Gastroesophageal sphincter (tissue), 3 donors: ENCODE measurements around the gene CDRT4.

Experiments used
- CTCF ChIP-seq, 4 experiments: fragments of 200-600 bp in 2 of 4; fragments of 450-650 bp in 2 of 4; sonication (generic) in 1 of 4; IDR thresholded peaks; one replicate each; pipeline ENCODE4 v1.5.1; 2017 to 2019; ENCODE audit warnings: antibody characterized with exemption in 4 of 4, mild to moderate bottlenecking in 2 of 4, moderate library complexity in 2 of 4
- EP300 ChIP-seq: sonication (generic); formaldehyde crosslinking; IDR thresholded peaks from one replicate; pipeline ENCODE4 v1.6.1; 2017; ENCODE audit warnings: antibody characterized with exemption, mild to moderate bottlenecking
- POLR2A ChIP-seq, 2 donors: fragments of 450-650 bp; IDR thresholded peaks; one replicate each; pipeline ENCODE4 v1.6.1; 2017; ENCODE audit warnings: antibody characterized with exemption in 2 of 2, mild to moderate bottlenecking in 2 of 2, moderate library complexity in 1 of 2

- TF ChIP-seq CTCF (IDR thresholded peaks at IDR 0.05) (no peak), POLR2A (IDR thresholded peaks at IDR 0.05) (no peak), EP300 (no peak)
Observed at GRCh38 chr17:15465045-15465701, 2.2 kb downstream of the CDRT4 start.
